ENCODE data around the gene VWC2.

The VWC2 gene

GRCh38 chr7:49852619-49853462 is 79.4 kb downstream of the VWC2 start:
- TF ChIP-seq CTCF (IDR thresholded peaks at IDR 0.05; ENCODE audit: borderline replicate concordance, control extremely low read depth, extremely low read depth, insufficient read depth, missing control alignments), result peak; percentile 61
- in situ Hi-C loops (cut with MboI; ENCODE audit: low sequenced_read_pairs, unreplicated experiment), result no loop called here
- DNase-seq (ENCODE audit: low spot score), result peak; percentile 70

DNA sequence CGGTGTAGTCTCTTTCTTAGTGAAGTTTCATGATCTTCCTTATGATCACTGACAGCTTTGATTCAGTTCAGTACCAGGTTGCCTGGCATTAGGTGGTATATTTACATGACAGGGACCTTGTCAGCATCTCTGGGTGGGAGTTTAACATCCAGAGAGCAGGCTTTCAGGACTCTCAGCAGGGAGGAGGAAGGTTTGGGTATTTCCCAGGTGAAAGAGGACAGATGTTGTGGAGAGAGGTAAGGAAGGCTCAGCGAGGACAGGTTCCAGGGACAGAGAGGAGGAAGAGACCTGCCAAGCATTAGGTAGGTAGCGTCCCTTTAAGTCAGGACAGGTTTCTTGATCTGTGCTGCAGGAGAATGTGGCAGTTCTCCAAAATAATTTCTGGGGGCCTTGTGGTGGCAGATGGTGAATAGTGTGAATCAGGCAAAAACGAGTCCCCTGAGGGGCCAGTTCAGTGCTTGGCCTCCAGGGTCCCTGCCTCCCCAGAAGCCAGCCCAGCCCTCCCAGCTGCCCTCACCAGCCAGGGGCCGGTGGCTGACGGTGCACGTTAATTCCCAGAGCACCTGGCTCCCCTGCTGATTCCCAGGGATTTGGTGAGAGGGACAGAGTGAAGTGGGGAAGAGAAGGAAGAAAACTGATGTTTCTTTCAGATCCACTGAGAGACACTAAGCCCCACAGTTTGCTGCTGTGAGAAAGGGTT is 82.0 kb downstream of the VWC2 start:
- no peak for TF ChIP-seq CTCF (IDR thresholded peaks at IDR 0.05; ENCODE audit: borderline replicate concordance, control extremely low read depth, extremely low read depth, insufficient read depth, missing control alignments)
- in situ Hi-C loops (cut with MboI; ENCODE audit: low sequenced_read_pairs, unreplicated experiment), result no loop called here
- no peak for DNase-seq (ENCODE audit: low spot score)

DNA sequence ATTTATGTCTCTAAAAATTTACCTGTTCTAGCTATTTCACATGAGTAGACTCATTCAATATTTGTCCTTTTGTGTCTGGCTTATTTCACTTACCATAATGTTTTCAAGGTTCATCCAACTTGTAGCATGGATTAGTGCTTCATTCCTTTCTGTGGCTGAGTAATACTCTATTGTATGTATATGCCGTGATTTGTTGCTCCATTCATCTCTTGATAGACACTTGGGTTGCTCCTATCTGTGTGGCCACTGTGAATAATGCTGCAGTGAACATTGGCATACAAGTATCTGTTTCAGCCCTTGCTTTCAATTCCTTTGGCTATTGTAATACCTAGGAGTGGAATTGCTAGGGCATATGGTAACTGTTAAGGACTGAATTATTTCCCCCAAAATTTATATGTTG is 86.9 kb downstream of the VWC2 start:
- DNase-seq (ENCODE audit: low spot score), result no peak
- in situ Hi-C loops (cut with MboI; ENCODE audit: low sequenced_read_pairs, unreplicated experiment), result no loop called here
- no peak for TF ChIP-seq CTCF (IDR thresholded peaks at IDR 0.05; ENCODE audit: borderline replicate concordance, control extremely low read depth, extremely low read depth, insufficient read depth, missing control alignments)

DNA sequence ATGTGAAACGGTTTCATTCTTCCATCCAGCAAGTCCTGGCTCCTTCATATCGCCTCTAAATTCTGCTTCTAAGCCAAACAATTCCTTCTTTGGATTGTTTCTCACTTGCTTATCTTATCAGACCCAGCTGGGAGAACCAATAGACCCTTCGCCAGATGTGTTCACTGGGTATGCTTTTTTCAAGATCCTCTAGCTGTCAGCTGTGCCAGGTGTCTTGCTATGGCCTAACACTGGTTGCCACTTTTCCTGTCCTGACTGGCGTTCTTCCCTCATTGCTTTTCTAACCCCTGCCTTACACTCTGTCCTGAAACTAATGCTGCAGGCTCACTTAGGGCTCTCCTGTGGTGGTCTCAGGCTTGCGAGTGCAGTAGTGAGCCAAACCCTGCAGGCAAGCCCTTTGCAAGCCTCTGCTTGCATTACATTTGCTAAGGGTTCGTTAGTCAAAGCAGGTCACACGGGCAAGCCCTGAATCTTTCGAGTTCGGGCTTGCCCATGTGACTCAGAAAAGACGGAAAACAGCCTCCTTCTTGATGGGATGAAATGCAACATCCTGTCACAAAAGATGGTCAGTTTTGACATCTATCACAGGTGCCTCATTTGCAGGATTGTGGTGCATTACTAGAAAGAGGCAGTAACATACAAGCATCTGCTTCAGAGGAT is 92.8 kb downstream of the VWC2 start:
- in situ Hi-C loops (cut with MboI; ENCODE audit: low sequenced_read_pairs, unreplicated experiment), result no loop called here
- TF ChIP-seq CTCF (IDR thresholded peaks at IDR 0.05; ENCODE audit: borderline replicate concordance, control extremely low read depth, extremely low read depth, insufficient read depth, missing control alignments), result no peak
- DNase-seq (ENCODE audit: low spot score), result no peak

GRCh38 chr7:49866910-49867309 is 93.5 kb downstream of the VWC2 start:
- no peak for DNase-seq (ENCODE audit: low spot score)
- in situ Hi-C loops (cut with MboI; ENCODE audit: low sequenced_read_pairs, unreplicated experiment), result no loop called here
- TF ChIP-seq CTCF (IDR thresholded peaks at IDR 0.05; ENCODE audit: borderline replicate concordance, control extremely low read depth, extremely low read depth, insufficient read depth, missing control alignments), result no peak

DNA sequence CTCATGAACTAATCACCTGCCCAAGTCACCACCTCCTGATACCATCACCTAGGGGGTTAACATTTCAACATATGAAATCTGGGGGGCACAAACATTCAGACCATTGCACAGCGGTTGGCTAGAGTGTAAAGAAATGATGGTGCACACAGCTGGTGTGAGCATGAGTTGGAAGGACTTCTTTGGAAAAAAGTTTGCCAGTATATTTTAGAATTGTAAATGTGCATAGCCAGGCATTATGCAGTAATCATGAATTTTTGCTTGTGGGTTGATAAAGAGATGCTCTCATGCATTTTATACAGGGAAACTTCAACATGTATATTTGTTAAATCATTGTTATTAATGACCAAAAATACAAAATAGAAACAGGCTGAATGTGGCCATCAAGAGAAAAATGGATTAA is 100.0 kb downstream of the VWC2 start:
- no peak for TF ChIP-seq CTCF (IDR thresholded peaks at IDR 0.05; ENCODE audit: borderline replicate concordance, control extremely low read depth, extremely low read depth, insufficient read depth, missing control alignments)
- in situ Hi-C loops (cut with MboI; ENCODE audit: low sequenced_read_pairs, unreplicated experiment), result no loop called here
- DNase-seq (ENCODE audit: low spot score), result no peak
